ENCODE measurements around the gene SELENON.
"Not testable (repeated sequence)": the region's sequence is repeated elsewhere in the genome, so short reads cannot be mapped to it uniquely, and the experiment has no call there.

The SELENON gene

GRCh38 chr1:25837262-25837875 lies 37.4 kb downstream of the SELENON start:
- Histone ChIP-seq H3K4me3 (ENCODE audit: low read depth, low read length) (no peak overlapping the region), H3K18ac (ENCODE audit: low read length) (no peak overlapping the region), H2AFZ (ENCODE audit: insufficient read depth, low read length, poor library complexity) (no peak overlapping the region), H3K4me2 (ENCODE audit: low read length) (no peak overlapping the region), H3K4me1 (ENCODE audit: control insufficient read depth in 1 of 2, insufficient read depth in 2 of 2, low read length in 2 of 2) (peaks cover 0 to under 1% of the 10 kb centered on the region in 2 experiments), H2BK120ac (ENCODE audit: insufficient read depth, low read length, poor library complexity) (no peak overlapping the region), H3K23ac (ENCODE audit: low read length) (no peak overlapping the region), H3K14ac (ENCODE audit: low read length) (no peak overlapping the region), H2BK5ac (ENCODE audit: low read depth, low read length, poor library complexity) (no peak overlapping the region), H3K27ac (ENCODE audit: low read depth, low read length) (no peak overlapping the region), H3K9me3 (ENCODE audit: insufficient read depth, low read depth, low read length) (no peaks in the 10 kb centered on the region), H3K4ac (ENCODE audit: low read depth, low read length) (no peak overlapping the region), H3K27me3 (ENCODE audit: insufficient read depth, low read length) (no peaks in the 10 kb centered on the region), H4K91ac (ENCODE audit: low read depth, low read length) (no peak overlapping the region), H3K79me1 (ENCODE audit: low read length) (no peaks in the 10 kb centered on the region), H3K36me3 (ENCODE audit: control insufficient read depth in 1 of 2, insufficient read depth in 2 of 2, low read length in 2 of 2) (peaks cover 4 to 20% of the 10 kb centered on the region in 2 experiments), H4K8ac (ENCODE audit: low read depth, low read length) (no peak overlapping the region), H4K12ac (ENCODE audit: low read depth, low read length) (no peak overlapping the region), H3K79me2 (ENCODE audit: control insufficient read depth, insufficient read depth, low read length, poor library complexity) (no peaks in the 10 kb centered on the region), H2AK5ac (ENCODE audit: low read length) (no peak overlapping the region), H2BK12ac (ENCODE audit: low read length) (no peak overlapping the region), H3K9ac (ENCODE audit: low read length) (no peak overlapping the region)
- DNase-seq, result peak; percentile 22 to 59
- no CpG with 5 or more reads among the region's 1 CpG for WGBS (ENCODE audit: extremely low coverage, insufficient coverage, insufficient read length)

- 100% methylated on average over 1 of the region's 4 CpGs for WGBS (ENCODE audit: extremely low coverage, insufficient coverage, insufficient read length)
- H2BK12ac ChIP-seq (ENCODE audit: low read length), result not testable (repeated sequence)
Measured at GRCh38 chr1:25839808-25840207, 39.8 kb downstream of the SELENON start.

GRCh38 chr1:25843483-25843882 lies 43.5 kb downstream of the SELENON start:
- no peak overlapping the region for H3K9ac ChIP-seq (ENCODE audit: low read length)
- H3K4me1 ChIP-seq (ENCODE audit: control insufficient read depth in 1 of 2, insufficient read depth in 2 of 2, low read length in 2 of 2), result no peaks in the 10 kb centered on the region
- no peak overlapping the region for H2AFZ ChIP-seq (ENCODE audit: insufficient read depth, low read length, poor library complexity)
- H4K91ac ChIP-seq (ENCODE audit: low read depth, low read length), result no peak overlapping the region
- H4K12ac ChIP-seq (ENCODE audit: low read depth, low read length), result no peak overlapping the region
- no peak overlapping the region for H3K14ac ChIP-seq (ENCODE audit: low read length)
- no peaks in the 10 kb centered on the region for H3K9me3 ChIP-seq (ENCODE audit: insufficient read depth, low read depth, low read length)
- H3K4me2 ChIP-seq (ENCODE audit: low read length), result no peak overlapping the region
- H3K18ac ChIP-seq (ENCODE audit: low read length), result no peak overlapping the region
- H3K4me3 ChIP-seq (ENCODE audit: low read depth, low read length), result no peak overlapping the region
- no peaks in the 10 kb centered on the region for H3K27me3 ChIP-seq (ENCODE audit: insufficient read depth, low read length)
- no CpG with 5 or more reads among the region's 3 CpGs for WGBS (ENCODE audit: extremely low coverage, insufficient coverage, insufficient read length)
- no peak overlapping the region for H4K8ac ChIP-seq (ENCODE audit: low read depth, low read length)
- no peak overlapping the region for H3K23ac ChIP-seq (ENCODE audit: low read length)
- H3K79me1 ChIP-seq (ENCODE audit: low read length), result no peaks in the 10 kb centered on the region
- no peak overlapping the region for H3K4ac ChIP-seq (ENCODE audit: low read depth, low read length)
- H2BK5ac ChIP-seq (ENCODE audit: low read depth, low read length, poor library complexity), result no peak overlapping the region
- peaks cover 2% of the 10 kb centered on the region for H3K79me2 ChIP-seq (ENCODE audit: control insufficient read depth, insufficient read depth, low read length, poor library complexity)
- no peak overlapping the region for H2AK5ac ChIP-seq (ENCODE audit: low read length)
- H2BK12ac ChIP-seq (ENCODE audit: low read length), result no peak overlapping the region
- no peak overlapping the region for H2BK120ac ChIP-seq (ENCODE audit: insufficient read depth, low read length, poor library complexity)
- DNase-seq, result no peak
- H3K27ac ChIP-seq (ENCODE audit: low read depth, low read length), result no peak overlapping the region
- no peaks in the 10 kb centered on the region for H3K36me3 ChIP-seq (ENCODE audit: control insufficient read depth in 1 of 2, insufficient read depth in 2 of 2, low read length in 2 of 2)

More at GRCh38 chr1:25839808-25840207, 39.8 kb downstream of the SELENON start:
- not testable (repeated sequence) for H3K14ac ChIP-seq (ENCODE audit: low read length); H3K23ac ChIP-seq (ENCODE audit: low read length); DNase-seq; H3K27me3 ChIP-seq (ENCODE audit: insufficient read depth, low read length); H3K79me2 ChIP-seq (ENCODE audit: control insufficient read depth, insufficient read depth, low read length, poor library complexity); H3K4ac ChIP-seq (ENCODE audit: low read depth, low read length); H2AFZ ChIP-seq (ENCODE audit: insufficient read depth, low read length, poor library complexity); H2AK5ac ChIP-seq (ENCODE audit: low read length); H3K79me1 ChIP-seq (ENCODE audit: low read length); H3K9ac ChIP-seq (ENCODE audit: low read length); H4K12ac ChIP-seq (ENCODE audit: low read depth, low read length); H3K4me2 ChIP-seq (ENCODE audit: low read length); H2BK5ac ChIP-seq (ENCODE audit: low read depth, low read length, poor library complexity); H3K4me3 ChIP-seq (ENCODE audit: low read depth, low read length); H3K9me3 ChIP-seq (ENCODE audit: insufficient read depth, low read depth, low read length); H4K91ac ChIP-seq (ENCODE audit: low read depth, low read length); H3K36me3 ChIP-seq (ENCODE audit: control insufficient read depth in 1 of 2, insufficient read depth in 2 of 2, low read length in 2 of 2); H3K27ac ChIP-seq (ENCODE audit: low read depth, low read length); H2BK120ac ChIP-seq (ENCODE audit: insufficient read depth, low read length, poor library complexity); H3K4me1 ChIP-seq (ENCODE audit: control insufficient read depth in 1 of 2, insufficient read depth in 2 of 2, low read length in 2 of 2); H3K18ac ChIP-seq (ENCODE audit: low read length); H4K8ac ChIP-seq (ENCODE audit: low read depth, low read length)

- Histone ChIP-seq H3K14ac (ENCODE audit: low read length) (no peak overlapping the region), H3K79me2 (ENCODE audit: control insufficient read depth, insufficient read depth, low read length, poor library complexity) (peaks cover 2% of the 10 kb centered on the region), H3K9me3 (ENCODE audit: insufficient read depth, low read depth, low read length) (no peaks in the 10 kb centered on the region), H3K4me2 (ENCODE audit: low read length) (no peak overlapping the region), H3K27ac (ENCODE audit: low read depth, low read length) (no peak overlapping the region), H3K9ac (ENCODE audit: low read length) (no peak overlapping the region), H4K91ac (ENCODE audit: low read depth, low read length) (no peak overlapping the region), H3K36me3 (ENCODE audit: control insufficient read depth in 1 of 2, insufficient read depth in 2 of 2, low read length in 2 of 2) (no peaks in the 10 kb centered on the region), H2AFZ (ENCODE audit: insufficient read depth, low read length, poor library complexity) (no peak overlapping the region), H3K4ac (ENCODE audit: low read depth, low read length) (no peak overlapping the region), H3K18ac (ENCODE audit: low read length) (no peak overlapping the region), H2BK12ac (ENCODE audit: low read length) (no peak overlapping the region), H3K27me3 (ENCODE audit: insufficient read depth, low read length) (no peaks in the 10 kb centered on the region), H3K4me1 (ENCODE audit: control insufficient read depth in 1 of 2, insufficient read depth in 2 of 2, low read length in 2 of 2) (peaks cover 0 to 2% of the 10 kb centered on the region in 2 experiments), H4K12ac (ENCODE audit: low read depth, low read length) (no peak overlapping the region), H3K79me1 (ENCODE audit: low read length) (no peaks in the 10 kb centered on the region), H2BK5ac (ENCODE audit: low read depth, low read length, poor library complexity) (no peak overlapping the region), H2BK120ac (ENCODE audit: insufficient read depth, low read length, poor library complexity) (no peak overlapping the region), H2AK5ac (ENCODE audit: low read length) (no peak overlapping the region), H3K23ac (ENCODE audit: low read length) (no peak overlapping the region), H3K4me3 (ENCODE audit: low read depth, low read length) (no peak overlapping the region), H4K8ac (ENCODE audit: low read depth, low read length) (no peak overlapping the region)
- no CpG with 5 or more reads among the region's 3 CpGs for WGBS (ENCODE audit: extremely low coverage, insufficient coverage, insufficient read length)
- no peak for DNase-seq
Measured at GRCh38 chr1:25844536-25845337, 44.7 kb downstream of the SELENON start.

All from trophoblast cell (in vitro differentiated cells and primary cell).